Measurements from ENCODE around the gene SLC41A1. TPM values are rescaled to one million over a fixed set of nuclear protein-coding genes. Genes with fewer than 3 reads are reported as not detected.

SLC41A1 gene
- total RNA-seq, 3 donors from 2014 or later (not counting 1 experiment from before 2014, with no cell fraction given) = 35.3 to 47.1 (median 39.5) TPM

DNA sequence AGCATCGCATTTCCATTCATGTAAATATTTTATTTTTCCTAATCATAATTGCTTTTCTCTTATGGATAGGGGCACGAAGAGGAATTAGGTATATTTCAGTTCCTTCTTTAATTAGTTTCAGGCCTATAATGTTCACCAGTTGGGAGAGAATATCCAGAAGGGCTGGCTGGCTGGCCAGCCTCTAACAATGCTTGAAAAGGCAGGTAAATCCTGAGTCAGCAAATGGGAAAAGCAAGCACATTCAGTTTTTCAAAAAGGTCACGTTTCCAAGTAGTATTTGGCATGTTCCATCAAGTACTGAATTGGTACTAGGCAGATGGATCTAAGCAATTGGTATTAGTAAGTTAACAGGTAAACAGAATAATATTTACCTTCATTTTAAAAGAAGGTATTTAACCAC lies 45.8 kb downstream of the SLC41A1 start:
- Histone ChIP-seq H3K4me1 (ENCODE audit: control insufficient read depth, insufficient read depth, low read length) (peaks cover 15% of the 10 kb centered on the region), H3K9me3 (ENCODE audit: control insufficient read depth, insufficient read depth, low read length) (no peaks in the 10 kb centered on the region), H3K27ac (ENCODE audit: low read length) (no peak overlapping the region), H3K36me3 (ENCODE audit: control insufficient read depth, insufficient read depth, low read length) (peaks cover 38% of the 10 kb centered on the region), H3K27me3 (ENCODE audit: control insufficient read depth, insufficient read depth, low read length) (no peaks in the 10 kb centered on the region), H3K4me3 (ENCODE audit: low read length) (no peak overlapping the region)
- H3K36me3 Mint-ChIP-seq = peaks cover 18% of the 10 kb centered on the region
- ATAC-seq = no peak
- WGBS (ENCODE audit: insufficient coverage) = 84% methylated on average over 2 of the region's 3 CpGs
- H3K27me3 Mint-ChIP-seq (ENCODE audit: low read depth in 2 of 2) = no peaks in the 10 kb centered on the region
- TF ChIP-seq, protein P1, sequence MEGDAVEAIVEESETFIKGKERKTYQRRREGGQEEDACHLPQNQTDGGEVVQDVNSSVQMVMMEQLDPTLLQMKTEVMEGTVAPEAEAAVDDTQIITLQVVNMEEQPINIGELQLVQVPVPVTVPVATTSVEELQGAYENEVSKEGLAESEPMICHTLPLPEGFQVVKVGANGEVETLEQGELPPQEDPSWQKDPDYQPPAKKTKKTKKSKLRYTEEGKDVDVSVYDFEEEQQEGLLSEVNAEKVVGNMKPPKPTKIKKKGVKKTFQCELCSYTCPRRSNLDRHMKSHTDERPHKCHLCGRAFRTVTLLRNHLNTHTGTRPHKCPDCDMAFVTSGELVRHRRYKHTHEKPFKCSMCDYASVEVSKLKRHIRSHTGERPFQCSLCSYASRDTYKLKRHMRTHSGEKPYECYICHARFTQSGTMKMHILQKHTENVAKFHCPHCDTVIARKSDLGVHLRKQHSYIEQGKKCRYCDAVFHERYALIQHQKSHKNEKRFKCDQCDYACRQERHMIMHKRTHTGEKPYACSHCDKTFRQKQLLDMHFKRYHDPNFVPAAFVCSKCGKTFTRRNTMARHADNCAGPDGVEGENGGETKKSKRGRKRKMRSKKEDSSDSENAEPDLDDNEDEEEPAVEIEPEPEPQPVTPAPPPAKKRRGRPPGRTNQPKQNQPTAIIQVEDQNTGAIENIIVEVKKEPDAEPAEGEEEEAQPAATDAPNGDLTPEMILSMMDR (IDR thresholded peaks at IDR 0.05) = no peak
- peaks cover 45 to 46% of the 10 kb centered on the region in 2 donors for H3K4me1 Mint-ChIP-seq
- no peak overlapping the region for H3K4me3 Mint-ChIP-seq
- no peak for DNase-seq
- peak overlapping the region; percentile 98 for H3K27ac Mint-ChIP-seq
- intact Hi-C loops (cut with micrococcal nuclease) = no loop called here
- no peaks in the 10 kb centered on the region for H3K9me3 Mint-ChIP-seq

DNA sequence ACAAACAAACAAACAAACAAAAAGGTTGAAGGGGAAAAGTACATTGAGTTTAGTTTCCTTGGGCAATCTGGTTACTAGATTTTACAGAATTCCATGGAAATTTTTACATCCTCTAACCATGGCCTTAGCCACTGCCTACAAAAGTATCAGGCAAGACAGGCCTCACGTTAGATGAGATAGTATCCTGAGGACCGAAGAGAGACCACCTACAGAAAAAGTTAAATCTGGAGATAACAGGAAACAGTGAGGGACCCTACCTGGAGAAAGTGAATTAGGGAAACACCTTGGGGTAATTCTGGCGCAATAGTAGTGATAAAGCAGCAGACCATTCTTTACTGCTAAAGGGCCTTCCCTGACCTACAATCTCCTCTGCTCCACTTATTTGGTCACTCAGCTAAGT lies 46.4 kb downstream of the SLC41A1 start:
- peaks cover 36% of the 10 kb centered on the region for H3K36me3 ChIP-seq (ENCODE audit: control insufficient read depth, insufficient read depth, low read length)
- peak overlapping the region; percentile 98 for H3K27ac Mint-ChIP-seq
- ATAC-seq (no peak), DNase-seq (no peak)
- WGBS (ENCODE audit: insufficient coverage) = 85% methylated on average over 3 of the region's 3 CpGs
- H3K9me3 Mint-ChIP-seq = no peaks in the 10 kb centered on the region
- H3K27me3 Mint-ChIP-seq (ENCODE audit: low read depth in 2 of 2) = no peaks in the 10 kb centered on the region
- H3K36me3 Mint-ChIP-seq = peaks cover 18% of the 10 kb centered on the region
- intact Hi-C loops (cut with micrococcal nuclease) = no loop called here
- TF ChIP-seq, protein P1 (IDR thresholded peaks at IDR 0.05) = no peak
- H3K27ac ChIP-seq (ENCODE audit: low read length) = no peak overlapping the region
- no peak overlapping the region for H3K4me3 Mint-ChIP-seq
- H3K27me3 ChIP-seq (ENCODE audit: control insufficient read depth, insufficient read depth, low read length) = no peaks in the 10 kb centered on the region
- no peak overlapping the region for H3K4me3 ChIP-seq (ENCODE audit: low read length)
- H3K4me1 ChIP-seq (ENCODE audit: control insufficient read depth, insufficient read depth, low read length) = peaks cover 9% of the 10 kb centered on the region
- peaks cover 38 to 40% of the 10 kb centered on the region in 2 donors for H3K4me1 Mint-ChIP-seq
- H3K9me3 ChIP-seq (ENCODE audit: control insufficient read depth, insufficient read depth, low read length) = no peaks in the 10 kb centered on the region

DNA sequence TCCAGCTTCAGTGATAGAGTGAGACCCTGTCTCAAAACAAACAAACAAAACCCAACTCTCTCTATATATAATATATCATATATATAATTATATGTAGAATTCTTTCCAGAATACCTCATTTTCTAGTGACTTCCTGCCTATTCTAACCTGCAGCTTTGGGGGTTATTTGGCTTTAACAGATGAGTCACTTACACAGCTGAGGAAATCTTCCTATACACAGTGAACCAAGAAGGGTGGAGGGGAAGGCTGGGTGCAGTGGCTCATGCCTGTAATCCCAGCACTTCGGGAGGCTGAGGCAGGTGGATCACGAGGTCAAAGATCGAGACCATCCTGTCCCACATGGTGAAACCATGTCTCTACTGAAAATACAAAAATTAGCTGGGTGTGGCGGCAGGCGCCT lies 47.0 kb downstream of the SLC41A1 start:
- H3K27me3 ChIP-seq (ENCODE audit: control insufficient read depth, insufficient read depth, low read length) = no peaks in the 10 kb centered on the region
- Mint-ChIP-seq H3K27me3 (ENCODE audit: low read depth in 2 of 2) (no peaks in the 10 kb centered on the region), H3K4me3 (no peak overlapping the region), H3K4me1 (peaks cover 34 to 35% of the 10 kb centered on the region in 2 donors), H3K27ac (peak overlapping the region; percentile 98), H3K36me3 (peaks cover 18% of the 10 kb centered on the region), H3K9me3 (no peaks in the 10 kb centered on the region)
- intact Hi-C loops (cut with micrococcal nuclease) = no loop called here
- no peak overlapping the region for H3K27ac ChIP-seq (ENCODE audit: low read length)
- H3K4me3 ChIP-seq (ENCODE audit: low read length) = no peak overlapping the region
- H3K9me3 ChIP-seq (ENCODE audit: control insufficient read depth, insufficient read depth, low read length) = no peaks in the 10 kb centered on the region
- 77% methylated on average over 5 of the region's 5 CpGs for WGBS (ENCODE audit: insufficient coverage)
- H3K4me1 ChIP-seq (ENCODE audit: control insufficient read depth, insufficient read depth, low read length) = peaks cover 5% of the 10 kb centered on the region
- peaks cover 40% of the 10 kb centered on the region for H3K36me3 ChIP-seq (ENCODE audit: control insufficient read depth, insufficient read depth, low read length)
- DNase-seq = no peak
- peak in 2 of 3 donors; percentile 26 to 88 for ATAC-seq
- TF ChIP-seq, protein P1 (IDR thresholded peaks at IDR 0.05) = no peak

DNA sequence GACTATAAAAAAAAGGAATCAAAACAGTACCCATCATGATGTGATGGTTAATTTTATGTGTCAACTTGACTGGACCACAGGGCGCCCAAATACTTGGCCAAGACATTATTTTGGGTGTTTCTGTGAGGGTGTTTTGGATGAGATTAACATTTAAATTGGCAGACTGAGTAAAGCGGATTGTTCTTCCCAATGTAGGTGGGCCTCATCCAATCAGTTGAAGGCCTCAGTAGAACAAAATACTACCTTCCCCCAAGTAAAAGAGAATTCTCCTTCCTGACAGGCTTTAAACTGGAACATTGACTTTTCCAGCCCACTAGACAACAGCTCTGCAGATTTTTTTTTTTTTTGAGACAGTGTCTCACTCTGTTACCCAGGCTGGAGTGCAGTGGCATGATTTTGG lies 48.4 kb downstream of the SLC41A1 start:
- Mint-ChIP-seq H3K4me1 (peaks cover 25 to 34% of the 10 kb centered on the region in 2 donors), H3K4me3 (no peak overlapping the region), H3K27me3 (ENCODE audit: low read depth in 2 of 2) (no peaks in the 10 kb centered on the region), H3K9me3 (no peaks in the 10 kb centered on the region), H3K27ac (peak overlapping the region in 1 of 2 donors; percentile 98), H3K36me3 (peaks cover 8% of the 10 kb centered on the region)
- 100% methylated on average over 1 of the region's 2 CpGs for WGBS (ENCODE audit: insufficient coverage)
- no peak overlapping the region for H3K27ac ChIP-seq (ENCODE audit: low read length)
- peaks cover 32% of the 10 kb centered on the region for H3K36me3 ChIP-seq (ENCODE audit: control insufficient read depth, insufficient read depth, low read length)
- no peak overlapping the region for H3K4me3 ChIP-seq (ENCODE audit: low read length)
- no peak for DNase-seq
- H3K27me3 ChIP-seq (ENCODE audit: control insufficient read depth, insufficient read depth, low read length) = no peaks in the 10 kb centered on the region
- TF ChIP-seq, protein P1 (IDR thresholded peaks at IDR 0.05) = no peak
- intact Hi-C loops (cut with micrococcal nuclease) = no loop called here
- no peaks in the 10 kb centered on the region for H3K9me3 ChIP-seq (ENCODE audit: control insufficient read depth, insufficient read depth, low read length)
- ATAC-seq = no peak
- no peaks in the 10 kb centered on the region for H3K4me1 ChIP-seq (ENCODE audit: control insufficient read depth, insufficient read depth, low read length)
